ENCODE measurements around the gene GRAP2.

DNA sequence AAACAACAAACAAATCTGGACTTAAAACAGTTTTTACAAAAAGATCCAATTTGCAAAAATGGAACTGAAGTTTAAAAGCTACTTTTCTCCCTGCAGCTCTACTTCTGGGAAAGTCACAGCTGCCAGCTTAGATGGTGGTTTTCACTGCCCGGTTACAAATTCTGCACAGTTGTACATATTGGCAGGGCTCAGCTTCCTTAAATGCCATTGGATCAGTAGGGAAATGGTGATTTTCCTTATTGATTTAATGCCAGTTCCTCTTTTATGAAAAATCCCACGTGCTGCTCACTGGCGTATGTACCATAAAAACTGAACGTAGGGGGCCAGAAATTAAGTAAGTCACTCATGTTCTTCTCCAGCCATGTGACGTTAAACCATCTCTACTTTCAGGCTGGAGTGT lies 22.8 kb downstream of the GRAP2 start:
- TF ChIP-seq POLR2A (IDR thresholded peaks at IDR 0.05) (no peak), CTCF (IDR thresholded peaks at IDR 0.05) (no peak)

Data from vagina (tissue), 2 donors.